HEK293 (cell line): ENCODE data around the gene FAM98C.

Experiments used
- EGR2 ChIP-seq: fragments of 450-650 bp; formaldehyde crosslinking; IDR thresholded peaks from 2 replicates; pipeline ENCODE4 v1.5.1; 2016; ENCODE audit warnings: low read depth, missing biosample characterization, missing genetic modification characterization
- GLIS1 ChIP-seq: fragments of 450-650 bp; formaldehyde crosslinking; IDR thresholded peaks from 2 replicates; pipeline ENCODE4 v1.5.1; 2016; ENCODE audit warnings: missing biosample characterization, missing genetic modification characterization
- HOXA7 ChIP-seq: sonication (generic); formaldehyde crosslinking; IDR thresholded peaks from 2 replicates; pipeline ENCODE4 v1.8.1; 2022; ENCODE audit warnings: missing genetic modification reagents, borderline replicate concordance
- HOXC10 ChIP-seq: sonication (generic); formaldehyde crosslinking; IDR thresholded peaks from 2 replicates; pipeline ENCODE4 v1.8.1; 2023; ENCODE audit warnings: mild to moderate bottlenecking, missing genetic modification reagents
- IKZF3 ChIP-seq: fragments of 450-650 bp; IDR thresholded peaks from 2 replicates; pipeline ENCODE4 v1.5.0; 2018; ENCODE audit warnings: missing biosample characterization, mild to moderate bottlenecking, missing genetic modification characterization, moderate library complexity
- MEIS1 ChIP-seq: sonication (generic); formaldehyde crosslinking; IDR thresholded peaks from 2 replicates; pipeline ENCODE4 v1.8.1; 2022; ENCODE audit warnings: missing genetic modification reagents, mild to moderate bottlenecking, borderline replicate concordance
- MZF1 ChIP-seq: fragments of 450-650 bp; formaldehyde crosslinking; IDR thresholded peaks from 2 replicates; pipeline ENCODE4 v1.5.1; 2017; ENCODE audit warnings: missing biosample characterization, missing genetic modification characterization, borderline replicate concordance
- SCRT1 ChIP-seq: fragments of 450-650 bp; formaldehyde crosslinking; IDR thresholded peaks from 2 replicates; pipeline ENCODE4 v1.5.1; 2016; ENCODE audit warnings: missing biosample characterization, missing genetic modification characterization, borderline replicate concordance
- ZBTB10 ChIP-seq: fragments of 450-650 bp; formaldehyde crosslinking; IDR thresholded peaks from 2 replicates; pipeline ENCODE4 v1.5.1; 2016; ENCODE audit warnings: missing biosample characterization, missing genetic modification characterization
- ZBTB48 ChIP-seq: fragments of 450-650 bp; formaldehyde crosslinking; IDR thresholded peaks from 2 replicates; pipeline ENCODE4 v1.5.1; 2016; ENCODE audit warnings: missing biosample characterization, missing genetic modification characterization
- ZBTB6 ChIP-seq: fragments of 450-650 bp; formaldehyde crosslinking; IDR thresholded peaks from 2 replicates; pipeline ENCODE4 v1.5.1; 2017; ENCODE audit warnings: missing biosample characterization, missing genetic modification characterization
- ZNF132 ChIP-seq: fragments of 450-650 bp; formaldehyde crosslinking; IDR thresholded peaks from 2 replicates; pipeline ENCODE4 v1.5.1; 2017; ENCODE audit warnings: missing biosample characterization, missing genetic modification characterization, borderline replicate concordance
- ZNF169 ChIP-seq: fragments of 450-650 bp; formaldehyde crosslinking; IDR thresholded peaks from 2 replicates; pipeline ENCODE4 v1.5.1; 2016; ENCODE audit warnings: missing biosample characterization, missing genetic modification characterization
- ZNF221 ChIP-seq: fragments of 450-650 bp; formaldehyde crosslinking; IDR thresholded peaks from 2 replicates; pipeline ENCODE4 v1.5.1; 2017; ENCODE audit warnings: missing biosample characterization, missing genetic modification characterization, borderline replicate concordance
- ZNF239 ChIP-seq: fragments of 450-650 bp; formaldehyde crosslinking; IDR thresholded peaks from 2 replicates; pipeline ENCODE4 v1.5.1; 2016; ENCODE audit warnings: missing biosample characterization, missing genetic modification characterization
- ZNF366 ChIP-seq: fragments of 450-650 bp; formaldehyde crosslinking; conservative IDR thresholded peaks from 2 replicates; pipeline ENCODE4 v1.5.1; 2016; ENCODE audit warnings: missing biosample characterization, missing genetic modification characterization
- ZNF37A ChIP-seq: fragments of 450-650 bp; IDR thresholded peaks from 2 replicates; pipeline ENCODE4 v1.5.1; 2018; ENCODE audit warnings: missing biosample characterization, missing genetic modification characterization
- ZNF398 ChIP-seq: fragments of 450-650 bp; formaldehyde crosslinking; IDR thresholded peaks from 2 replicates; pipeline ENCODE4 v1.5.1; 2017; ENCODE audit warnings: missing biosample characterization, missing genetic modification characterization
- ZNF529 ChIP-seq: fragments of 450-650 bp; formaldehyde crosslinking; IDR thresholded peaks from 2 replicates; pipeline ENCODE4 v1.5.1; 2017; ENCODE audit warnings: missing genetic modification characterization, missing biosample characterization; ENCODE audit not compliant: insufficient replicate concordance
- ZNF558 ChIP-seq: fragments of 450-650 bp; formaldehyde crosslinking; IDR thresholded peaks from 2 replicates; pipeline ENCODE4 v1.5.1; 2016; ENCODE audit warnings: missing biosample characterization, missing genetic modification characterization
- ZNF571 ChIP-seq: fragments of 450-650 bp; formaldehyde crosslinking; IDR thresholded peaks from 2 replicates; pipeline ENCODE4 v1.5.0; 2017; ENCODE audit warnings: missing biosample characterization, missing genetic modification characterization
- ZNF596 ChIP-seq: fragments of 450-650 bp; IDR thresholded peaks from 2 replicates; pipeline ENCODE4 v1.5.0; 2018; ENCODE audit warnings: missing biosample characterization, mild to moderate bottlenecking, missing genetic modification characterization, moderate library complexity
- ZNF76 ChIP-seq: fragments of 450-650 bp; formaldehyde crosslinking; IDR thresholded peaks from 2 replicates; pipeline ENCODE4; 2016; ENCODE audit warnings: low read depth, missing biosample characterization, missing genetic modification characterization, borderline replicate concordance
- ZNF776 ChIP-seq: fragments of 450-650 bp; formaldehyde crosslinking; IDR thresholded peaks from 2 replicates; pipeline ENCODE4 v1.5.0; 2017; ENCODE audit warnings: missing biosample characterization, missing genetic modification characterization, borderline replicate concordance
- ZNF792 ChIP-seq: fragments of 450-650 bp; formaldehyde crosslinking; IDR thresholded peaks from 2 replicates; pipeline ENCODE4 v1.5.1; 2016; ENCODE audit warnings: missing biosample characterization, missing genetic modification characterization
- ZNF837 ChIP-seq: fragments of 450-650 bp; formaldehyde crosslinking; IDR thresholded peaks from 2 replicates; pipeline ENCODE4 v1.5.1; 2016; ENCODE audit warnings: missing biosample characterization, missing genetic modification characterization
- TF ChIP-seq, protein P1 (sequence below): fragments of 450-650 bp; formaldehyde crosslinking; IDR thresholded peaks from 2 replicates; pipeline ENCODE4 v1.5.1; 2016; ENCODE audit warnings: missing biosample characterization, missing genetic modification characterization
- TF ChIP-seq, protein P2 (sequence below): fragments of 450-650 bp; formaldehyde crosslinking; IDR thresholded peaks from 2 replicates; pipeline ENCODE4 v1.5.1; 2016; ENCODE audit warnings: missing biosample characterization, missing genetic modification characterization
- TF ChIP-seq, protein P3 (sequence below): sonication (generic); formaldehyde crosslinking; IDR thresholded peaks from 2 replicates; pipeline ENCODE4 v1.8.1; 2022; ENCODE audit warnings: mild to moderate bottlenecking, moderate library complexity, missing genetic modification reagents

Gene FAM98C

GRCh38 chr19:38402967-38403674, at the start of gene FAM98C (continued):
- TF ChIP-seq HOXA7 (no peak), ZNF776 (tag by site-specific recombination) (no peak), ZNF37A (tag by site-specific recombination) (no peak), ZNF571 (no peak), GLIS1 (peak; percentile 97), EGR2 (peak; percentile 100), ZBTB48 (tag by site-specific recombination) (peak; percentile 87), ZNF239 (tag by site-specific recombination) (peak; percentile 82; the same call in 1 of the 2 replicates), HOXC10 (0 out of 2 replicates have a peak, but pooled peaks have one; percentile 65), ZNF76 (peak; percentile 68; the same call in 1 of the 2 replicates), ZBTB10 (tag by site-specific recombination) (peak; percentile 98), ZNF398 (tag by site-specific recombination) (peak; percentile 75; the same call in 1 of the 2 replicates), MEIS1 (CRISPR knock-in tag) (no peak), ZNF596 (no peak), ZNF529 (tag by site-specific recombination) (no peak), MZF1 (tag by site-specific recombination) (peak; percentile 22; the same call in 1 of the 2 replicates), ZNF792 (tag by site-specific recombination) (peak; percentile 86), ZNF558 (tag by site-specific recombination) (no peak), ZNF837 (no peak), SCRT1 (tag by site-specific recombination) (peak; percentile 13; the same call in 1 of the 2 replicates), ZNF366 (tag by site-specific recombination) (no peak), ZNF221 (0 out of 2 replicates have a peak, but pooled peaks have one; percentile 57), ZNF169 (tag by site-specific recombination) (peak; percentile 54; the same call in 1 of the 2 replicates), IKZF3 (tag by site-specific recombination) (0 out of 2 replicates have a peak, but pooled peaks have one; percentile 51), ZNF132 (tag by site-specific recombination) (no peak), ZBTB6 (no peak)
- TF ChIP-seq, protein P1, sequence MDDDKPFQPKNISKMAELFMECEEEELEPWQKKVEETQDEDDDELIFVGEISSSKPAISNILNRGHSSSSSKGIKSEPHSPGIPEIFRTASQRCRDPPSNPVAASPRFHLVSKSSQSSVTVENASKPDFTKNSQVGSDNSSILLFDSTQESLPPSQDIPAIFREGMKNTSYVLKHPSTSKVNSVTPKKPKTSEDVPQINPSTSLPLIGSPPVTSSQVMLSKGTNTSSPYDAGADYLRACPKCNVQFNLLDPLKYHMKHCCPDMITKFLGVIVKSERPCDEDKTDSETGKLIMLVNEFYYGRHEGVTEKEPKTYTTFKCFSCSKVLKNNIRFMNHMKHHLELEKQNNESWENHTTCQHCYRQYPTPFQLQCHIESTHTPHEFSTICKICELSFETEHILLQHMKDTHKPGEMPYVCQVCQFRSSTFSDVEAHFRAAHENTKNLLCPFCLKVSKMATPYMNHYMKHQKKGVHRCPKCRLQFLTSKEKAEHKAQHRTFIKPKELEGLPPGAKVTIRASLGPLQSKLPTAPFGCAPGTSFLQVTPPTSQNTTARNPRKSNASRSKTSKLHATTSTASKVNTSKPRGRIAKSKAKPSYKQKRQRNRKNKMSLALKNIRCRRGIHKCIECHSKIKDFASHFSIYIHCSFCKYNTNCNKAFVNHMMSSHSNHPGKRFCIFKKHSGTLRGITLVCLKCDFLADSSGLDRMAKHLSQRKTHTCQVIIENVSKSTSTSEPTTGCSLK (tag by site-specific recombination), result no peak
- TF ChIP-seq, protein P2, sequence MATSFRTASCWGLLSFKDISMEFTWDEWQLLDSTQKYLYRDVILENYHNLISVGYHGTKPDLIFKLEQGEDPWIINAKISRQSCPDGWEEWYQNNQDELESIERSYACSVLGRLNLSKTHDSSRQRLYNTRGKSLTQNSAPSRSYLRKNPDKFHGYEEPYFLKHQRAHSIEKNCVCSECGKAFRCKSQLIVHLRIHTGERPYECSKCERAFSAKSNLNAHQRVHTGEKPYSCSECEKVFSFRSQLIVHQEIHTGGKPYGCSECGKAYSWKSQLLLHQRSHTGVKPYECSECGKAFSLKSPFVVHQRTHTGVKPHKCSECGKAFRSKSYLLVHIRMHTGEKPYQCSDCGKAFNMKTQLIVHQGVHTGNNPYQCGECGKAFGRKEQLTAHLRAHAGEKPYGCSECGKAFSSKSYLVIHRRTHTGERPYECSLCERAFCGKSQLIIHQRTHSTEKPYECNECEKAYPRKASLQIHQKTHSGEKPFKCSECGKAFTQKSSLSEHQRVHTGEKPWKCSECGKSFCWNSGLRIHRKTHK (tag by site-specific recombination), result no peak
- TF ChIP-seq, protein P3, sequence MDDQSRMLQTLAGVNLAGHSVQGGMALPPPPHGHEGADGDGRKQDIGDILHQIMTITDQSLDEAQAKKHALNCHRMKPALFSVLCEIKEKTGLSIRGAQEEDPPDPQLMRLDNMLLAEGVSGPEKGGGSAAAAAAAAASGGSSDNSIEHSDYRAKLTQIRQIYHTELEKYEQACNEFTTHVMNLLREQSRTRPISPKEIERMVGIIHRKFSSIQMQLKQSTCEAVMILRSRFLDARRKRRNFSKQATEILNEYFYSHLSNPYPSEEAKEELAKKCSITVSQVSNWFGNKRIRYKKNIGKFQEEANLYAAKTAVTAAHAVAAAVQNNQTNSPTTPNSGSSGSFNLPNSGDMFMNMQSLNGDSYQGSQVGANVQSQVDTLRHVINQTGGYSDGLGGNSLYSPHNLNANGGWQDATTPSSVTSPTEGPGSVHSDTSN (CRISPR knock-in tag), result no peak
